GM21390 (cell line): ENCODE results near the gene SYT13.

Experiments used
- ATAC-seq: cut with Tn5 transposase; IDR thresholded peaks from one replicate; pipeline ENCODE4 v1.9.1; 2021; ENCODE audit not compliant: unreplicated experiment

Gene SYT13

DNA sequence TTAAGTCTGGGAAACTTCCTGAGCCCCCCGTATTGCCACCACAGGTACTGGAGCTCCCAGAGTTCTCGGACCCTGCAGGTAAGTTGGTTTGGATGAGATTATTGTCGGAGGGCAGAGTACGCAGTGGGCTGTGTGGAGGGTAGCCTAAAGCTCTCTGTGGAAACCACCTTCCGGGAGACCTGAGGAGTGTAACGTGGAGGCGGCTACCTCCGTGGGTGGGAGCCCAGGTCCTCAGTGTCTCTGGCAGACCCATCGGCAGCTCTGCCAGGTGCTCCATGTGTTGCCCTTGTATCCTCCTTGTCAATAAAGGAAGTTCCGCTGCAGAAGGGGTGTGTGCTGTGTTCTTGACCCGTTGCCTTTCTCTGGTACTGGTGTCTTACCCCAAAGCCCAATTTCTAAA lies 61.4 kb downstream of the SYT13 start:
- no peak for ATAC-seq

DNA sequence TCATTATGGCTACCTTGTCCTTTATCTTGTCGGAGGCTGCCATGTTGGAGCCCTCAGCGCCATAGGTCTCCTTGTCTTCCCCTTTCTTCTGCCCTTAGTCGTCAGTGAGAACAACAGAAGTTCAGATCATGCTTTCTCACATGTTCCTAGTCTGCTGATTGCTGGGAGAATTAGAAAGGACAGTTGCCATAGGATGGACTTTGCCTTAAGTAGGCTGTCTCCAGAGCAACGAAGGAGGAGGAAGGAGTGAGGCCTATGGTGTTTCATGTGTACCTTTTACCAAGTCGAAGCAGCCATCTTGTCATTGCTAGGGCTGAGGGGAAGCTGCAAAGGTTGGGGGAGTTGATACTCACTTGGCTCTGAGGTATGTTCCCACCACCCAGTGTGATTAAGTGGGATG lies 62.6 kb downstream of the SYT13 start:
- no peak for ATAC-seq

DNA sequence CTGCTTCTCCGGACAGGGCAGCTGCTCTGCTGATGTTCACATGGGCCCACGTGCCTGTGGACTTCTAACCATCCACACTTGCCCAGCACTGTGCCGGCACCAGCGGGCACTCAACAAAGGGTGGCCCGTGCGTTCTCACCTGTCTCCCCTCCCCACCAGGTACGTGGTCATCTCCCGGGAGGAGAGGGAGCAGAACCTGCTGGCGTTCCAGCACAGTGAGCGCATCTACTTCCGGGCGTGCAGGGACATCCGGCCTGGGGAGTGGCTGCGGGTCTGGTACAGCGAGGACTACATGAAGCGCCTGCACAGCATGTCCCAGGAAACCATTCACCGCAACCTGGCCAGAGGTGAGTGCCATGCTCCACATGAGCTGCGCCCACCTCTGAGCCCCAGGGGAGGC lies 66.7 kb downstream of the SYT13 start:
- ATAC-seq = no peak

DNA sequence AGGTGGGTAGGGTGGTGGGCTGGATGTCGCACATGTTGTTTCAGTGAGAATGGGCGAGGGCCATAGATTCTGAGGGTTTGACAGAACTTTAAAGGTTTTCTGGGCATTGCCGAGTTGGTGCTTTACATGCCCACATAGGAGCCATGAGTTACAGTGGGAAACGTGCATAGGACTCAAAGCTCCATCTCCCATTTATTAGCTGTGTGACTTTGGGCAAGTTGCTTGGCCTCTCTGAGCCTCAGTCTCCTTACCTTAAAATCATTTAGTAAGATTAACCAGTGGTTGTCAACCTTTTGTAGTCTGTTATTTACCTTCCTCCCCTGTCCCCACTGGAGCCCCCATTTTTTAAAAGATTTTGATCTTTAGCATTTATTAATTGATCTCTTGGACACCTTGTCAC lies 67.4 kb downstream of the SYT13 start:
- ATAC-seq = no peak

DNA sequence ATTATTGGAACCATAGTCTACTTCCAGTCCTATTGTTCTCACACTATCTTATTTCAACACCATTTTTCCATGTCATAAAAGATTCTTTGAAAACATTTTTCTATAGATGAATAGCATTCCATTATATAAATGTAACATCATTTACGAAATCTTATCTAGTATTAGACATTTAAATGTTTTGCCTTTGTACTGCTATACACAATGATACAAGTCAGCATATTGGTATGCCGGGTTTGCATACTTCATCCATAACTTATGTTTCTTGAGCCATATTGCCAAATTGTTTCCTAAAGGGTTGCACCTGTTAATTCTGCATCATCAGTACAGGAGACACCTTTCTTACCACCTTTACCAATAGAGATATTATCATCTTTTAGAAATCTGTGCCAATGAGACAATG lies 68.2 kb downstream of the SYT13 start:
- no peak for ATAC-seq

DNA sequence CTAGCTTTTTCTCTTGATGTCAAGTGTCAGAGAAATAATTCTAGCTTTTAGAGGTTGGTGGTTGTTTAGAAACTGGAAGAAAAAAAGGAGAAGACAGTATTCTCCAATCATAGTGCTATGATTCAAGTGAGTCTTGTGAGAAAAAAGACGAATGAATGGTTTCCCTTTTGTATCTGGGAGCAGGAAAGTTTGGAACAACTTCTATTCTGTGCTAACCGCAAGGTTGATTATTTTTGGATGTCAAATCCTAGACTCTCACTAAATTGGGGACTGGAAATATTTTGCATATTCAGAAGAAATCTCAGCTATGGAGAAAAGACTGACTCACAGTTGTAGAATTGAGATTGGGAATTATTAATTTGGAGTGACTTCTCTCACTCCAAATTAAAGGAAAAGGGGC lies 69.2 kb downstream of the SYT13 start:
- ATAC-seq = no peak

DNA sequence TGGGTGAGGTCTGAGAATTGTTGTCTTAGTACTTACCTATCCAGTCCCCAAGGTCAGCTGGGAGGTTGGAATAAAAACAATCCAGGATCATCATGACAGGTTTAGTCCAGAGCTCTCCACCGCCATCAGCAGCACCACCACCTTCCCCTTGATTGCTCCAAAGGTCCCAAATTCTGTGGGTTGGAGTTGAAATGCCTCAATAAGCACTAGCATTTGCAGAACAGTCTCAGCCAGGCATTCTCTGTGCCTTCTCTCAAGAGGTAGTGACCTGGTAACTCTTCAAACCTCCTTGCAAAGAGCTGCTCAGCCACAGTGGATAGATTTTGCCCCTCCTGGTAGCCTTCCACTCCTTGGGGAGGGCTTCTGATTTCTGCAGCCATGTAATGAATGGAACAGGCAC lies 70.1 kb downstream of the SYT13 start:
- no peak for ATAC-seq

DNA sequence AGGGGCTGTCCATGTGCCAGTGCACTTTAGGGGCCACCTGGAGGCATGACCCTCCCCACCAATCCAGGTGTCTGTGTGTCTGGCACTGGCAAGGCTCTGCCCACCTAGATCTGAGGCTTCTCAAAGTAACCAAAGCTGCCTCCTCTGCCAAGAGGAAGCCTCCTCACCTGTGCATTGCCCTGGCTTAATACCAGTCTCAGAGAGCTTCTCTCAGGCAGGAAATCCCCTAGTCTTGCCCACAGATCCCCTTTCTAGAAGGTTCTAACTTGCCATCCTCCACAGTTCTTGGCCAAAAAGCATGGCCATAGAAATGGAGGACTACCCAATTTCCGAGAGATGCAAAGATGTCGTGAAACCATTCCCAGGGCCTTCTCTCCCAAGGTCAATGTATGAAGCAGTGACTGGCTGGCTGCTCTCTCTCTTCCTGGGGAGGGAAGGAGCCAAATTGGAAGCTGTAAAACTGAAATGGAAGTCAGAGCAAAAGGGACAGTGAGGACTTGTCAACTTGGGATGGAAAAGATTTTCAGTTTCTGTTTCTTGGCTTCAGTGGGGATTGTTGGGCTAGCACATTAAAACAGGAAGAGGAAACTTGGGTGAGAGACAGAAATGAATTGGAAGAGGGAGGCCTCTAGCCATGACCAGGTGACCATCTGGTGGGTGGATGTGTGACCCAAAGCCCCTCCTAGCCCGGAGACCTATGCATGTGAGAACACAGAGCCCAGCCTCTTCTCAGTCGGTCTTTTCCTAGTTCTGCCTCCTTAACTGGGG lies 70.9 kb downstream of the SYT13 start:
- no peak for ATAC-seq

DNA sequence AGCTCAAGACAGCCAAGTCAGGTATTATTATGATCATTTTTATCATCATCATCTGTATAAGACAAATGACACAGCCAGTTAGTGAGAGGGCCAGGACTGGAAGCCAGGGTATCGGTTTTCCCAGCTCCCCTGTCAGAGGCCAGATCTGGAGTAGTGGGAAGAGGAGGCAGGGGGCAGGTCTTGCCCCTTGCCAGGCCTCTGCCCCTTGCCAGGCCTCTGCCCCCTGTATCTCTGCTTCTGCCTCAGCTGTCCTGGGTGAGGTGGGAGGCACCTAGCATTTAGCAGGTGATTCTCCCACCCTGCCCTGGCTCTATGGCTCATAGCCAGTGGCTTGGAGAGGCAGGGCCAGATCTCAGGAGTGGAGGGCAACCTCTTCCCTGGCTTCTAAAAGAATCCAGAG lies 72.4 kb downstream of the SYT13 start:
- no peak for ATAC-seq

DNA sequence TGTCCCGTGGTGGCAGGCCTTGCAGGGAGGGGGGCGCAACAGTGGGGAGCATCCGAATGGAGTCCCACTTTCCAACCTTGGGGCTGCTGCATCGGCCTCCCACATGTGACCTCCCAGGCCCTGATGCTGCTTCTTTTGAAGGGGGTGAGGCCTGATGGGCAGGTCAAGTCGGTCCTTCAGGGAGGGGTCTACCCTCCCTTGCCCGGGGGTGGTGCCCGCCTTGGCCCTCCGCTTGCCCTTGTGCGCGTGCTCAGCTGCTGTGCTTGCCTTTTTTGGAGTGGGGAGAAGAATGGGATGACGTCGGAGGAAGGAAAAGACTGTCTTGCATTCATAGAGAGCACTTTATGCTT lies 72.8 kb downstream of the SYT13 start:
- no peak for ATAC-seq

DNA sequence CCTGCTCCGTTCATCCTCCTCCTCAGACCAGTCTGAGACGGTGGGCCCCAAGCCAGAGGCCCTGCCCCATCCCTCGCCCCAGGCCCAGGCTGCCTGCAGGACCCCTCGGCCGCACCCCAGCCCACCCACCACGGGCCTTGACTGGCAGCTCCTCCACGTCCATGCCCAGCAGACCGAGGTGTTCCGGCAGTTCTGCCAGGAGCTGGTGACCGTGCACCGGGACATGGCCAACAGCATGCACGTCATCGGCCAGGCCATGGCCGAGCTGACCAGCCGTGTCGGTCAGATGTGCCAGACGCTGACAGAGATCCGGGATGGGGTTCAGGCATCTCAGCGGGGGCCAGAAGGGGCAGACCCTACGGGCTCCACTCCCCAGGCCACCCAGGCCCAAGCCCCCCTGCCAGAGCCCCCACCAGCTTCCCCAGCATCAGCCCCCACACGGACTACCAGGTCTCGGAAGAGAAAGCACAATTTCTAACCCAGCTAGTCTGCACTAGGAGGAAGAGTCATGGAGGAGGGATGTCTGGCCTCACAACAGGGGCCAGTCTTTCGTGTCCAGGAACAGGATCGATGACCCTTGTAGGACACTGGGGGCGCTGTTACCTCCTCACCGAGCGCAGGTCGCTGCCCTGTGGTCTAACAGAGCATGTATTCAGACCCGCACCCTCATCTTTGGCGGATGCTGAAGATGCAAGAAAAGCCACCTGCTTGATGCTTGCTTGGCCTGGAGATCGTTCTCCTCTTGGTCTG lies 73.4 kb downstream of the SYT13 start:
- no peak for ATAC-seq

DNA sequence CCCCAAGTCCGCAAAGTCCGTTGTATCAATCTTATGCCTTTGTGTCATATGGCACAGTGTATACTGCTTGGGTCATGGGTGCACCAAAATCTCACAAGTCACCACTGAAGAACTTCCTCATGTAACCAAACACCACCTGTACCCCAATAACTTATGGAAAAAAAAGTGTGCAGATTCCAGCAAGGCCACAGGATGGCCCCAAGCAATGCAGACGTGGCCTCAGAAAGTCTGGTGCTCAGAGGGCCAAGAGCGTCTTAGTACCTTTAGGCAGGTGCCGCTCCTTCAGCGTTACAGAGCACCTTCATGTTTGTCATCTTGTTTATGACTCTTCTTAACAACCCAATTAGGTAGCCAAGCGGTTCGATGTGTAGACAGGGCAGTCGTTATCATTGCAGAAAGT lies 74.4 kb downstream of the SYT13 start:
- no peak for ATAC-seq

DNA sequence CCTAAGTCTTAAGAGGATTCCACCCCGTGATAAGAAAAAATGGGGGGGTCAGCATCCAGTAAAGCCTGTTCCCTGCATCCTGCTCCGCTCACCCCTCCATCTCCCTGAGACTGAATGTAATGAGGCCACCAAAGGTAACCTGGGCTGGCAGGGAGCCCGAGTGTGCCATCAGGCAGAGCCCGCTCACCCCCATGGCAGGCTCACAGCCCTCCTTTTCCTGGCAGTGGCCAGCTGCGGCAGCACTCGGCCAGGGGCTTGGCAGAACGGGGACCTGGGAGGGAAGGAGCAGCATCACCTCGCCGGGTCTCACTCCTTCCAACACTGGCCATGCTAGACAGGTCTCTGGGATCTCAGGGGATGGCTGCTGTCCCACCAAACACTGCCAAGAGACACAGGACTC lies 75.3 kb downstream of the SYT13 start:
- no peak for ATAC-seq

DNA sequence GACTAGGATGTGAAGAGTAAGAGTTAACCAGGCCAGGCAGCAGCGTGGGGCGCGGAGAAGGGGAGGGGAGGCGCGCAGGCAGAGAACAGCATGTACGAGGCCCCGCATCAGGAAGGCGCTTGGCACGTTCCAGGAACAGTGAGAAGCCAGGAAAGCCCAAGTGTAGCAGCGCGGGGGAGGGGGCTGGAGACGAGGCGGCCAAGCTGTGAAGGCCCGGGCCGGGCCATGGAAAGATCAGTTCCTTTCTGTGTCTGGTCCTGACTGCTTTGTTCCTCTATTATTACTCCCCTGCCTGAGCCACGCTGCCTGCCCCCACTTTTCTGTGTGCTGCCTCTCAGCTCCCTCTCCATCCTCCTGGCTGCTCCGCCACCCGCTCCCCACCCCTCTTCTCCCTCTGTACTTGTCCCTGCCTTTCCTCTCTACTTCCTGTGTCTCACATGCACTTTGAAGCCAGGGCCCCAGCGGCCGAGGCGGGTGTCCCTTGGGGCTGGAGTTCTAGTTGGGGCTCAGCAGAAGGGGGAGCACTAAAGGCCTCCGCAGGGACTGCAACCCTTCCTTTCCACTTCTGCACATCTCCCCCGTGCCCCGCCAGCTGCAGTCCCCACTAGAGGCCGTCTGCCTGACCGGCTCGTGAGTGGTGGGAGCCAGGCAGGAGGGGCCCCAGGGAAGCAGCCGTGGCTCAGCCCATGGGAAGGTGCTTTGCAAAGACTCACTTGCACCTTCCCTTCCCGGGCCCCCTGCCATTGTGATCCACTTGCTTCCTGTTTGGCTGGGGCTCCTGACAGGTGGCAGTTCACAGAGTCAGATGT lies 76.0 kb downstream of the SYT13 start:
- no peak for ATAC-seq

DNA sequence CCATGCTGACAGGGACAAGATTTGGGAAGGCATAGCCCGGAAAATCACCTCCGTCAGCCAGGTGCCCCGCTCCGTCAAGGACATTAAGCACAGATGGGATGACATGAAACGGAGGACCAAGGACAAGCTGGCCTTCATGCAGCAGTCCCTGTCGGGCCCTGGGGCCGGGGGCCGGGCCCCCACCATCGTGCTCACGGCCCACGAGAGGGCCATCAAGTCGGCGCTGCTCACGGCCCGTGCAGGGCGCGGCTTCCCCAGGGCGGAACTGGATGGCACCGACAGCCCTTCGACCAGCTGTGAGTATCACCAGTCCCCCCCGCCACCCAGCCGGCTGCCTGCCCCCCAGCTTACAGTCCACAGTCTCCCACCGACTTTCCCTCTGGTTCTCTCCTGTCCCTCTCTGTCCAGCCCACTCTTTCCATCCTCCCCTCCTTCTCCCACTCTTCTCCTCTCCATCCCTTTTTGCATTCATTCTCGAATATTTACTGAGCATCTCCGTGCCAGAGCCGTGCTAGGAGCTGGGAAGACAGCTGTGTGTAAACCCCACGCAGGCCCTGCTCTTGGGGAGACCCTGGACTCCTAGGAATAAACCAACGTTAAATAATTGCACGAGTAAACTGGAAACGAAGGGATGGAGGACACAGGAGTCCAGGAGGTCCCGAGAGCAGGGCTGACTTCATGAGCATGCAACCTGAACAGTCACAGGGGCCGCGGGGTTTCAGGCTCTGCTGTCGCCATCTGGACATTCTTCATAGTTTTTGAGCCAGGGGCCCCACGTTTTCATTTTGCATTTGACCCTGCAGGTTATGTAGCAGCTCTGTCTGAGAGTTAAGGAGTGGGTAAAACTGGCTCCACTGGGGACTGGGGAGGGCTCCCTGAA lies 76.9 kb downstream of the SYT13 start:
- ATAC-seq = no peak

DNA sequence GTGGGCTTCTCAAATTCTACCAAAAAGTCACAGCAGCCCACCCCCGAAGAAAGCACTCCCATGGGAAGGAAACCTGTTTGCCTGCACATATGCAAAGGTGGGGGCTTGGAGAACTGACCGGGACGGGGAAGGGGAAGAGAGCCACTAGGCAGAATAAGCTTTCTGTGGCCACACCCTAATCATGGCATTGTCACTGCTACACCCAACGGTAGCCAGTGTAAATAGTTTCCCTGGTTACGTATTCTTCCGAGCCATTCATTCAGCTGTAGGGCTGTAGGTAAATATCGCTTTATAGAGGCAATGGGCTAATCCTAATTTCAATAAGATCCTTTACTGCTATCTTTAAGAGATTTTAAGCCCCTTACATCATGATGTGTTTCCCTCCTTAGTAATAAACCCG lies 78.0 kb downstream of the SYT13 start:
- ATAC-seq = no peak

DNA sequence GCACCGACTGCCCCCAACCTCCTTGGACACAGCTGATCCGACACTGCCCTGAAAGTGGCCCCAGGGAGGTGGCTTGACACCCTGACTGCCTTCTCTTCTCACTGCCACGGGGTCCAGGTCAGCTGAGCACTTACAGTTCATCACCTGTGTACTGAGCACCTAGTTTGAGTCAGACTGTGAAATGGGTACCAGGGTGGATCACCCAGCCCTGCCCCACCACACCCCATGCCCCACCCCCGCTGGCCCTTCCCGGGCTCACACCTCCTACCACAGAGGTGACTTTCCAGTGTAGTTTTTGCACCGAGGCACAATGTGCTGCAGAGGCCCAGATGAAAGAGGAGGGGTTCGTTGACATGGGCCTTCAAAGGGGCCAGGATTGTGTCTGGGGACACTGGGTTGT lies 80.2 kb downstream of the SYT13 start:
- no peak for ATAC-seq

DNA sequence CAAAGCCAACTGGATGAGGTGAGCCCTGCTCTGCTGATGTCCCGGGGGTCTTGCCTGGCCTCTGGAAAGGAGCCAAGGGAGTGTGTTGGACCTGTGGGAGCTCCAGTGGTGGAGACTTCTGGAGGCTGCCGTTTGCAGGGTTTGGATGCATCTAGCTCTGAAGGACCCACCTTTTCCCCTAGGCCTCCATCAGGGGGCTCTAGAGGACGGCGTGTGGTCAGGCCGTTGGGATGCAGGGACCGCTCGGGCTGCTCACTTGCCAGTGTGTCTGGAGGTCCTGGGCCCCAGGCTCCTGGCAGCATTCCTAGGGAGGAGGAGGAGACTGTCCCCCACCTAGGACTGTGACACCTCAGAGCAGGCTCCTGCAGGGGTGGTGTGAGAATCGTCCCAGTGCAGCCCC lies 81.4 kb downstream of the SYT13 start:
- ATAC-seq = no peak

DNA sequence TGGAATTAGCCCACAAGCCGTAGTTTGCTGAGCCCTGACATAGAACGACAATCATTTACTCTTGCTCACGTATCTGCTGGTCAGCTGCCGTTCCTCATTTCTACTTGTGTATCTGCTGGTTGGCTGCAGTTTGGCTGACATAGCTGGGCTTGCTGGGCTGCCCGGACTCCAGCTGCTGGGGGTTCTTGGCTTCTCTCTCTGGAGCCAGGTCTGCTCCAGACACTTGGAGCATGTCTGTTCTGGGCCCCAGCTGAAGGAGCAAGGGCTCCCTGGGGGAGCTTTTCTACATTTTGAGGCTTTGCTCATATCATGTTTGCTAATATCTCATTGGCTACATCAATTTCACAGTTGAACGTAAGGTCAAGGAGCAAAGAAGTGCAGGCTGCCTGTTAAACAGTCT lies 92.4 kb downstream of the SYT13 start:
- ATAC-seq = no peak
